ENCODE data around the gene EXOC6B. TPM values are rescaled to one million over a fixed set of nuclear protein-coding genes. Genes with fewer than 3 reads are reported as not detected.

EXOC6B gene
- total and polyA plus RNA-seq, 10 of the 15 experiments (the other 5 are each of a cell fraction or from before 2014, with no cell fraction given) = 0.23 to 2.2 (median 1.2) TPM

GRCh38 chr2:72378753-72379348, 447.0 kb downstream of the EXOC6B start:
- no peak for DNase-seq (ENCODE audit: low read depth, low spot score)
- ATAC-seq = no peak
- Histone ChIP-seq H3K27me3 (replicated peaks in 1 of 2; ENCODE audit: control insufficient read depth in 2 of 2, insufficient read depth in 2 of 2, low read length in 1 of 2) (no peaks in the 10 kb centered on the region), H3K4me1 (ENCODE audit: control insufficient read depth, insufficient read depth, low read length) (no peaks in the 10 kb centered on the region), H4K20me1 (ENCODE audit: control insufficient read depth, insufficient read depth) (no peaks in the 10 kb centered on the region), H3K36me3 (ENCODE audit: control insufficient read depth in 2 of 2, insufficient read depth in 2 of 2, low read length in 1 of 2) (no peaks in the 10 kb centered on the region), H3K9ac (ENCODE audit: control insufficient read depth, insufficient read depth, low read length) (no peak overlapping the region), H3K79me2 (ENCODE audit: control insufficient read depth, insufficient read depth, low read length) (no peaks in the 10 kb centered on the region), H3K9me3 (replicated peaks; ENCODE audit: control insufficient read depth, insufficient read depth, low read length) (no peaks in the 10 kb centered on the region), H3K27ac (ENCODE audit: control insufficient read depth, insufficient read depth) (no peak overlapping the region), H3K4me3 (no peak overlapping the region), H3K4me2 (ENCODE audit: control insufficient read depth, insufficient read depth) (no peak overlapping the region), H2AFZ (ENCODE audit: control insufficient read depth, low read depth, low read length) (no peak overlapping the region)
- ChIA-PET CTCF (interaction anchor here (1.1 kb wide), 1 partner anchor 50 kb away, joined by 3 read pairs; no protein-coding TSS in a partner anchor), SMC1A (ENCODE audit: uncharacterized antibody, unreplicated experiment) (no interaction called here), RAD21 (ENCODE audit: unreplicated experiment) (no interaction called here), POLR2A (no interaction called here)
- FAIRE-seq = no peak
- intact Hi-C loops (cut with micrococcal nuclease; ENCODE audit: unreplicated experiment) = no loop called here
- TF ChIP-seq RCOR1 (conservative IDR thresholded peaks at IDR 0.05; ENCODE audit: low read depth, low read length) (no peak), KAT2A (conservative IDR thresholded peaks at IDR 0.05; ENCODE audit: control insufficient read depth, low read depth, low read length) (no peak), ATF2 (IDR thresholded peaks at IDR 0.05; ENCODE audit: low read length) (no peak), ZNF274 (IDR thresholded peaks at IDR 0.05; ENCODE audit: insufficient read depth, insufficient read length) (no peak), POLR2AphosphoS5 (IDR thresholded peaks at IDR 0.05; ENCODE audit: low read length) (no peak), GATAD2B (conservative IDR thresholded peaks at IDR 0.05; ENCODE audit: low read depth) (no peak), CBFB (IDR thresholded peaks at IDR 0.05; ENCODE audit: low read depth) (no peak), BCLAF1 (IDR thresholded peaks at IDR 0.05) (no peak), ZZZ3 (IDR thresholded peaks at IDR 0.05; ENCODE audit: control insufficient read depth, insufficient read length, low read depth) (no peak), SPI1 (IDR thresholded peaks at IDR 0.05; ENCODE audit: borderline replicate concordance, insufficient read depth, low read depth, low read length) (no peak), IRF5 (IDR thresholded peaks at IDR 0.05; ENCODE audit: borderline replicate concordance) (no peak), ASH2L (IDR thresholded peaks at IDR 0.05; ENCODE audit: borderline replicate concordance, low read depth) (no peak), EP300 (IDR thresholded peaks at IDR 0.05; ENCODE audit: borderline replicate concordance in 1 of 2, control insufficient read depth in 1 of 2, low read depth in 2 of 2, low read length in 2 of 2) (no peak), BMI1 (IDR thresholded peaks at IDR 0.05; ENCODE audit: borderline replicate concordance) (no peak)
- in situ Hi-C loops (cut with MboI) = no loop called here
- BruUV-seq (replicated peaks) = no TSS peak
- WGBS (ENCODE audit: insufficient coverage, insufficient replicate concordance, low lambda C conversion rate, missing lambda C conversion rate) = 23% methylated on average over 1 of the region's 1 CpG

Data from GM12878 (cell line).